Heart left ventricle (tissue), 13 donors: ENCODE results near the gene DTNB.
"Not testable (repeated sequence)": the region's sequence is repeated elsewhere in the genome, so short reads cannot be mapped to it uniquely, and the experiment has no call there.

Source experiments
- POLR2A ChIP-seq, 2 donors: fragments of 450-650 bp; IDR thresholded peaks; one replicate each; pipeline ENCODE4 v1.6.1; 2017; ENCODE audit warnings: antibody characterized with exemption in 2 of 2, mild to moderate bottlenecking in 2 of 2, moderate library complexity in 2 of 2
- TF ChIP-seq, protein P1 (sequence below), 12 donors: fragments of 200-600 bp; sonication (generic) in 4 of 12; IDR thresholded peaks; one replicate each; pipeline versions ENCODE4 v1.5.0 to v1.8.0; 2018 to 2022; ENCODE audit warnings: antibody characterized with exemption in 12 of 12, mild to moderate bottlenecking in 5 of 12
- donor health status: ischemic (EF 13 %, LVEDD 7.1; RV severe dilation, severe dysfunction).
- donor health status: DM: no; HTN: yes; CAD: no.
- donor health status: DM: no; HTN: no; CAD: no.
- donor health status: ischemic (EF 25% LVEDD 6.9; RV normal size, moderate dysfunction).
- donor health status: ischemic (EF 25% LVEDD 5.7; RV mildly dilated, moderate dysfunction).
- donor health status: ischemic (EF 35%, LVEDD 5.7; RV mildly dilated, moderate dysfunction).
- donor health status: nonischemic (EF 11% LVEDD 7.7; RV severe dilation, severe dysfunction).
- donor health status: DM: yes; HTN: yes; CAD: no.
- donor health status: PGD.
- donor health status: ischemic (EF 29% LVEDD 5.4; RV normal size, mild dysfunction).
- donor health status: nonischemic (EF 23%, LVEDD 6.1; RV moderate dilation, normal function).

DNA sequence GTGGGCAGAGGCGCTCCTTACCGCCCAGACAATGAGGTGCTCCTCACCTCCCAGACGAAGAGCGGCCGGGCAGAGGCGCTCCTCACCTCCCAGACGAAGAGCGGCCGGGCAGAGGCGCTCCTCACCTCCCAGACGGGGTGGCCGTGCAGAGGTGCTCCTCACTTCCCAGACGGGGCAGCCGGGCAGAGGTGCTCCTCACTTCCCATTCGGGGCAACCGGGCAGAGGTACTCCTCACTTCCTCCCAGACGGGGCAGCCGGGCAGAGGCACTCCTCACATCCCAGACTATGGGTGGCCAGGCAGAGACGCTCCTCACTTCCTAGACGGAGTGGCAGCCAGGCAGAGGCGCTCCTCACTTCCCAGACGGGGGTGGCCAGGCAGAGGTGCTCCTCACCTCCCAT, 138.4 kb downstream of the DTNB start:
- TF ChIP-seq, protein P1, sequence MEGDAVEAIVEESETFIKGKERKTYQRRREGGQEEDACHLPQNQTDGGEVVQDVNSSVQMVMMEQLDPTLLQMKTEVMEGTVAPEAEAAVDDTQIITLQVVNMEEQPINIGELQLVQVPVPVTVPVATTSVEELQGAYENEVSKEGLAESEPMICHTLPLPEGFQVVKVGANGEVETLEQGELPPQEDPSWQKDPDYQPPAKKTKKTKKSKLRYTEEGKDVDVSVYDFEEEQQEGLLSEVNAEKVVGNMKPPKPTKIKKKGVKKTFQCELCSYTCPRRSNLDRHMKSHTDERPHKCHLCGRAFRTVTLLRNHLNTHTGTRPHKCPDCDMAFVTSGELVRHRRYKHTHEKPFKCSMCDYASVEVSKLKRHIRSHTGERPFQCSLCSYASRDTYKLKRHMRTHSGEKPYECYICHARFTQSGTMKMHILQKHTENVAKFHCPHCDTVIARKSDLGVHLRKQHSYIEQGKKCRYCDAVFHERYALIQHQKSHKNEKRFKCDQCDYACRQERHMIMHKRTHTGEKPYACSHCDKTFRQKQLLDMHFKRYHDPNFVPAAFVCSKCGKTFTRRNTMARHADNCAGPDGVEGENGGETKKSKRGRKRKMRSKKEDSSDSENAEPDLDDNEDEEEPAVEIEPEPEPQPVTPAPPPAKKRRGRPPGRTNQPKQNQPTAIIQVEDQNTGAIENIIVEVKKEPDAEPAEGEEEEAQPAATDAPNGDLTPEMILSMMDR (IDR thresholded peaks at IDR 0.05) = not testable (repeated sequence)
- TF ChIP-seq POLR2A (IDR thresholded peaks at IDR 0.05) = not testable (repeated sequence)
